VCaP (cell line): ENCODE results near the gene ACAA1.

Experiments
- H3K27ac ChIP-seq: fragments of 450-650 bp; 2 replicates; pipeline ENCODE4 v1.5.1; 2017
- TF ChIP-seq, protein P1 (sequence below): fragments of 450-650 bp; conservative IDR thresholded peaks from 2 replicates; pipeline ENCODE4 v1.5.1; 2017; ENCODE audit warnings: mild to moderate bottlenecking, moderate library complexity

The ACAA1 gene

DNA sequence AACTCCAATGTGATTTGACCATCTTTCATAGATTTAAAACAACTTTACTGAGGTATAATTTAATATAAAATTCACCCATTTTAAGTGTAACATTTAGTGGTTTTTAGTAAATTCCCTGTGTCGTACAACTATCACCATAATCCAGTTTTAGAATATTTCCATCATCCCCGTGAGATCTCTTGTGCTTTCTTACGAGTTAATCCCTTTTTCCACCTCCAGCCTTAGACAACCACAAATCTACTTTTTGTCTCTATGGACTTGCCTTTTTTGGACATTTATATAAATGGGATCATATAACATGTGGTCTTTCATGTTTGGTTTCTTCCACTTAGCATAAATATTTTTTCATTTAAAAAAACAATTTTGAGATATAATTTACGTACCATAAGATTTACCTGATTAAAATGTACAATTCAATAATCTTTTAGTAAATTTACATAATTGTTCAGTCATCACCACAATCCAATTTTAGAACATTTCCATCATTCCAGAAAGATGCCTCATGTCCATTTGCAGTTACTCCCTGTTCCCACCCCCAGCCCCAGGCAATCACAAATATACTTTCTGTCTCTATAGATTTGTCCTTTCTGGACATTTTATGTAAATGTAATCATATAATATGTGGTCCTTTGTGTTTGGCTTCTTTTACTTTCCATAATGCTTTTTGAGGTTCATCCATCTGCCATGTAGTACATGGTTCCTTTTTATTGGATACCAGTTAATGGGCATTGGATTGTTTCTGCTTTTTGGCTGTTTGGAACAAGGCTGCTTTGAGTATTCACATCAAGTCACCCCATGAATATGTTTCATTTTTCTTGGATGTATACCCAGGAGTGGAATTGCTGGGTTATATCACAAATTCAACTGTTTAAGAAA is 31.5 kb upstream of the ACAA1 start:
- TF ChIP-seq, protein P1, sequence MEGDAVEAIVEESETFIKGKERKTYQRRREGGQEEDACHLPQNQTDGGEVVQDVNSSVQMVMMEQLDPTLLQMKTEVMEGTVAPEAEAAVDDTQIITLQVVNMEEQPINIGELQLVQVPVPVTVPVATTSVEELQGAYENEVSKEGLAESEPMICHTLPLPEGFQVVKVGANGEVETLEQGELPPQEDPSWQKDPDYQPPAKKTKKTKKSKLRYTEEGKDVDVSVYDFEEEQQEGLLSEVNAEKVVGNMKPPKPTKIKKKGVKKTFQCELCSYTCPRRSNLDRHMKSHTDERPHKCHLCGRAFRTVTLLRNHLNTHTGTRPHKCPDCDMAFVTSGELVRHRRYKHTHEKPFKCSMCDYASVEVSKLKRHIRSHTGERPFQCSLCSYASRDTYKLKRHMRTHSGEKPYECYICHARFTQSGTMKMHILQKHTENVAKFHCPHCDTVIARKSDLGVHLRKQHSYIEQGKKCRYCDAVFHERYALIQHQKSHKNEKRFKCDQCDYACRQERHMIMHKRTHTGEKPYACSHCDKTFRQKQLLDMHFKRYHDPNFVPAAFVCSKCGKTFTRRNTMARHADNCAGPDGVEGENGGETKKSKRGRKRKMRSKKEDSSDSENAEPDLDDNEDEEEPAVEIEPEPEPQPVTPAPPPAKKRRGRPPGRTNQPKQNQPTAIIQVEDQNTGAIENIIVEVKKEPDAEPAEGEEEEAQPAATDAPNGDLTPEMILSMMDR = no peak
- H3K27ac ChIP-seq = no peak overlapping the region

DNA sequence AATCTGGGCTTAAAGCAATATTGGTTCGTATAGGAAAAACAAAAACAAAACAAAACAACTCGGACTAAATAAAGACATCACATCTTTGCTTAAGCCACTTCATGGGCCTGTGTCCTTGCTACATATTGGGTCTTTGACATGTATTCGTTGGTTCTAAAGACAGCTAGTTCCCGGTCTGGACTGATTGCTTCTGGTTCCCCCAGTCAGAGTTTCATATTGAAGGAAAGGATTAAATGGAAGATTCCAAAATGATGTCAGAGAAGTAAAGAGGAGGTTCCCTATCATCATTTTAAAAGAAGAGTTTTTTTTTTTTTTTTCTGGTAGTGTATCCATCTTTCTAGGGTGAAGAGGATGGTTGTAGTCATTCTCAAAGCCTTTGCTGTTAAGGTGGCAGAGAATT is 30.7 kb upstream of the ACAA1 start:
- H3K27ac ChIP-seq = no peak overlapping the region
- TF ChIP-seq, protein P1 = no peak

- peak overlapping the region; percentile 99 for H3K27ac ChIP-seq
- TF ChIP-seq, protein P1 = no peak
These were observed 28.9 kb upstream of the ACAA1 start for GRCh38 chr3:38165722-38166387.

DNA sequence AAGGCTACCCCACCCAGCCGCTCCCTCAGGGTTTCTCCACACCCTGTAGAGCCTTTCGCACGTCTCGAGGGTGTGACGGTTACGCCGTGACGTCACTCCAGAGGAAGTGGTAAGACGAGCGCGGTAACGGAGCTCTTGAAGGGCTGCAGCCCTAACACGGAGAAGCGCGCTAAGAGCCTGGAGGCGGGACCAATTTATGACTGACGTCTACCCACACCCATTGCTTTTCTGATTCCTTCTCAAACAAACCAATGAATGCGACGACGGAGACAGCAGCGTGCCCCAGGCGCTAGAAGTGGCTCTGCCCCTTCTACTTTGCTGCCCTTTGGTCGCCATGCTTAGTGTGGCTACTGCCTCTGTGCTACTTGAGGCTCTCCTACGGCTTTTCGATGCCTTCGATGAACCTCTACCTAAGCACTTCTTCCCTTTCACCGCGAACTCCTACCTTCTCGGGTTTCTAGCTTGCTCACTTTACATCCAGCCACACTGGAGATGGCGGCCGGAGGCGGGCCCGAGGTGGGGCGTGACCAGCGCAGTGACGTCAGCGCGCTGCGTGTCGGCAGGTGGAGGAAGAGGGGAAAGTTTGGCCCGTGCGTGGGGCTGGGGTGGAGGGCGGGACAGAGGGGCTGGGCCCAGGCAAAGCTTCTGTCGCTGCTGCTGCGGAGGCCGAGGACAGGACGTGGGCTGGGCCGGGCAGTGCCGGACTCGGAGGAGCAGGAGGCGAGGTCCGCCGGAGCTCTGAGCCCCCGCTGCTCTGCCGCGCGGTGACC is 28.2 kb upstream of the ACAA1 start, which contains the start of gene OXSR1:
OXSR1 (plus strand) TSS at position 586 of the 770 bp plus-strand sequence. CDS start 340 bp downstream, outside the sequence.
- TF ChIP-seq, protein P1 = no peak
- H3K27ac ChIP-seq = peak within 1 kb of the TSS; percentile 99

GRCh38 chr3:38164643-38164951 is 27.7 kb upstream of the ACAA1 start:
- TF ChIP-seq, protein P1 = no peak
- peak overlapping the region; percentile 99 for H3K27ac ChIP-seq

DNA sequence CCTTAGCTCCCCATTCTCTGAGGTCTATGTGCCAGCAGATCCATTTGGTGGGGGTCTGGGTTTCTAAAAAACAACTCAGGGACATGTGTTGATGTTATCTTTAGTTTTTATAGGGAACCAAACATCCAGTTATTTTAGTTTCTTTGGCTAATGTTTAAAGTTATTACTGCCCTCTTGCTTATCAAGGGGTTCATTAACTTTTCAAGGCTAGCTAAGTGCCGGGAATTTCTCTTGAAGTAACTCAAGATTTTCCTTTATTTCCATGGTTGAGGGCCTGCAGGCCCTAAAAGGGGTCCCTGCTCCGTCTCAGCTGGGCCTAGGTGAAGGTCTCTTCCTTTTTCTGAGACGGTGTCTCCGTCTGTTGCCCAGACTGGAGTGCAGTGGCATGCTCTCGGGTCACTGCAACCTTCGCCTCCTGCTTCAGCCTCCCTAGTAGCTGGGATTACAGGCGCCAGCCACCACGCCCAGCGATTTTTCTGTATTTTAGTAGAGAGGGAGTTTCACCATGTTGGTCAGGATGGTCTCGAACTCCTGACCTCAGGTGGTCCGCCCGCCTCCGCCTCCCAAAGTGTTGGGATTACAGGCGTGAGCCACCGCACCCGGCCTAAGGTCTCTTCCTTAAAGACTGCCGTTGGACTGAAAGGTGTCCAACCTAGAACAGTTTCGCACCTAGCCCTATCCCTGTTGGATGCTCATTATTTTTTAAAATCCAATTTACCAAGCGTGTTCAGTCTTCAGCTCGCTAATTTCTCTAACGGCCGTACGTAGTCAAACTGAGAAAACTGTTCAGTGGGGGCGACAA is 27.1 kb upstream of the ACAA1 start:
- TF ChIP-seq, protein P1 = no peak
- peak overlapping the region; percentile 99 for H3K27ac ChIP-seq
